ENCODE measurements around the gene NFU1.
A peak's percentile ranks its signal among the peaks of the same experiment; 100 is the strongest.

NFU1 gene

GRCh38 chr2:69395866-69396265 lies 41.4 kb downstream of the NFU1 start:
- no peak for TF ChIP-seq CTCF (IDR thresholded peaks at IDR 0.05; ENCODE audit: control insufficient read depth, insufficient read depth, low read depth, low read length, missing control alignments)
- no peak for DNase-seq (ENCODE audit: low read depth)

GRCh38 chr2:69393963-69394362 lies 43.3 kb downstream of the NFU1 start:
- DNase-seq (ENCODE audit: low read depth) = no peak
- TF ChIP-seq CTCF (IDR thresholded peaks at IDR 0.05; ENCODE audit: control insufficient read depth, insufficient read depth, low read depth, low read length, missing control alignments) = no peak
- H3K4me3 ChIP-seq (ENCODE audit: control insufficient read depth, low read depth, low read length) = no peak overlapping the region

More at GRCh38 chr2:69395866-69396265, 41.4 kb downstream of the NFU1 start:
- no peak overlapping the region for H3K4me3 ChIP-seq (ENCODE audit: control insufficient read depth, low read depth, low read length)

GRCh38 chr2:69390471-69390870 lies 46.8 kb downstream of the NFU1 start:
- TF ChIP-seq CTCF (IDR thresholded peaks at IDR 0.05; ENCODE audit: control insufficient read depth, insufficient read depth, low read depth, low read length, missing control alignments) = no peak
- no peak for DNase-seq (ENCODE audit: low read depth)

GRCh38 chr2:69390001-69390400 lies 47.2 kb downstream of the NFU1 start:
- no peak for TF ChIP-seq CTCF (IDR thresholded peaks at IDR 0.05; ENCODE audit: control insufficient read depth, insufficient read depth, low read depth, low read length, missing control alignments)
- H3K4me3 ChIP-seq (ENCODE audit: control insufficient read depth, low read depth, low read length) = no peak overlapping the region
- DNase-seq (ENCODE audit: low read depth) = no peak

More at GRCh38 chr2:69390471-69390870, 46.8 kb downstream of the NFU1 start:
- no peak overlapping the region for H3K4me3 ChIP-seq (ENCODE audit: control insufficient read depth, low read depth, low read length)

GRCh38 chr2:69389271-69389670 lies 48.0 kb downstream of the NFU1 start:
- H3K4me3 ChIP-seq (ENCODE audit: control insufficient read depth, low read depth, low read length) = no peak overlapping the region
- DNase-seq (ENCODE audit: low read depth) = no peak
- TF ChIP-seq CTCF (IDR thresholded peaks at IDR 0.05; ENCODE audit: control insufficient read depth, insufficient read depth, low read depth, low read length, missing control alignments) = no peak

- peak overlapping the region; percentile 58 for H3K4me3 ChIP-seq (ENCODE audit: control insufficient read depth, low read depth, low read length)
- no peak for TF ChIP-seq CTCF (IDR thresholded peaks at IDR 0.05; ENCODE audit: control insufficient read depth, insufficient read depth, low read depth, low read length, missing control alignments)
- DNase-seq (ENCODE audit: low read depth) = no peak
Observed at GRCh38 chr2:69387770-69388481, 49.3 kb downstream of the NFU1 start.

All from AG09309 (cell line).